Measurements from ENCODE around the gene LCE6A. TPM values are rescaled to one million over a fixed set of nuclear protein-coding genes. Genes with fewer than 3 reads are reported as not detected.

Gene LCE6A
- polyA plus RNA-seq, 1 of the 3 experiments (the other 2 are of a cell fraction), result not detected

DNA sequence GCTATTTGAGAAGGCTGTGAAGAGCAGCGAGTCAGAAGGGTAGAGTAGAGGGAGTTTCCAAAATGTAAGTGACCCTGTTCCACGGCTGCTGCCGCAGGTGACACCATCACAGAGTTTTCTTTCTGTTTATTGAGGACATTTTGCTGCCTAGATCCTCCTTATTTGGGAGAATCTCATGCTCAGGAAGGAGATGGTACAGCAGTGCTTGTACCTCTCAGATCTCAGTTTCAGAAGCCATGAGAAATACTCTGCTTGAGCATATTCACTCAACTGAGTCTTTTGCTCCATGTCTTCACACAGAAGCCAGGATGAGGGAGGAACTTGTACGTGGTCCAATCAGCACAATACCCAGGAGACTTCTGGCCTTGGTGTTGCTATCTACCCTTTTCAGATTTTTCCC, 18.7 kb downstream of the LCE6A start (continued):
- no peak for TF ChIP-seq EZH2phosphoT487 (IDR thresholded peaks at IDR 0.05; ENCODE audit: borderline replicate concordance, low read depth)
- TF ChIP-seq, protein P1, sequence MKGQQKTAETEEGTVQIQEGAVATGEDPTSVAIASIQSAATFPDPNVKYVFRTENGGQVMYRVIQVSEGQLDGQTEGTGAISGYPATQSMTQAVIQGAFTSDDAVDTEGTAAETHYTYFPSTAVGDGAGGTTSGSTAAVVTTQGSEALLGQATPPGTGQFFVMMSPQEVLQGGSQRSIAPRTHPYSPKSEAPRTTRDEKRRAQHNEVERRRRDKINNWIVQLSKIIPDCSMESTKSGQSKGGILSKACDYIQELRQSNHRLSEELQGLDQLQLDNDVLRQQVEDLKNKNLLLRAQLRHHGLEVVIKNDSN (IDR thresholded peaks at IDR 0.05; ENCODE audit: borderline replicate concordance, low read depth), result no peak
- no peak for TF ChIP-seq NRF1 (IDR thresholded peaks at IDR 0.05; ENCODE audit: low read depth, low read length)
- no peak for TF ChIP-seq TEAD4 (IDR thresholded peaks at IDR 0.05; ENCODE audit: borderline replicate concordance, insufficient read depth)
- no peak for TF ChIP-seq FOSL2 (IDR thresholded peaks at IDR 0.05; ENCODE audit: borderline replicate concordance, low read depth)
- no peak for TF ChIP-seq EP300 (IDR thresholded peaks at IDR 0.05; ENCODE audit: borderline replicate concordance in 1 of 2, low read depth in 1 of 2, low read length in 1 of 2)
- no peak for TF ChIP-seq SIN3A (IDR thresholded peaks at IDR 0.05; ENCODE audit: borderline replicate concordance, low read depth, low read length)

DNA sequence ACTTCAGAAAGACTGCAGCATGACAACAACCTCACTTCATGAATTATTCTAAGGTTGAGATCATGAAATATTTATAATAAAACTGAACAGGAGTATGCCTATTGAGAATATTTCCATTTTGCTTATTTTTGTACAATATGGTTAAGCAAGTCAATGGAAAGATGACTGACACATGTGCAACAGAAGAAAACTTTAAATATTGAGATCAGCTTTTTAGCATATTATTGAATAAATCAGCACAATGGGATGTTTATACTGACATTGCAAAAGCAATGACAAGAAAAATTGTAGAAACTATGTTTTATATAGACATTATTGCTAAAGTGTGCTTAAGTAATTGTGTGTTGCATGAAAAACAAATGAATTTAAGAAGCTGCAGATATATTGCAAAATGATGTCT, 21.8 kb downstream of the LCE6A start:
- Histone ChIP-seq H3K36me3 (replicated peaks in 1 of 2; ENCODE audit: control insufficient read depth in 1 of 2, insufficient read depth in 2 of 2, low read length in 1 of 2) (no peaks in the 10 kb centered on the region), H3F3A (replicated peaks; ENCODE audit: insufficient read depth) (no peaks in the 10 kb centered on the region), H3K9me3 (no peaks in the 10 kb centered on the region), H3K9ac (no peak overlapping the region), H3K4me3 (ENCODE audit: low read depth in 2 of 2, low read length in 1 of 2) (no peak overlapping the region), H3K4me2 (no peak overlapping the region), H3K27ac (ENCODE audit: low read depth in 2 of 2, low read length in 1 of 2) (no peak overlapping the region), H4K20me1 (ENCODE audit: insufficient read depth) (no peaks in the 10 kb centered on the region), H2AFZ (ENCODE audit: low read depth) (no peak overlapping the region), H3K27me3 (ENCODE audit: insufficient read depth) (no peaks in the 10 kb centered on the region; the same call in 1 of the 2 replicates), H3K79me2 (ENCODE audit: insufficient read depth) (no peaks in the 10 kb centered on the region), H3K9me2 (no peaks in the 10 kb centered on the region), H3K4me1 (ENCODE audit: control insufficient read depth in 1 of 2, insufficient read depth in 2 of 2, low read depth in 1 of 2, low read length in 1 of 2) (no peaks in the 10 kb centered on the region)
- no peak for DNase-seq
- POLR2A ChIA-PET, result no interaction called here
- TF ChIP-seq, protein P2, sequence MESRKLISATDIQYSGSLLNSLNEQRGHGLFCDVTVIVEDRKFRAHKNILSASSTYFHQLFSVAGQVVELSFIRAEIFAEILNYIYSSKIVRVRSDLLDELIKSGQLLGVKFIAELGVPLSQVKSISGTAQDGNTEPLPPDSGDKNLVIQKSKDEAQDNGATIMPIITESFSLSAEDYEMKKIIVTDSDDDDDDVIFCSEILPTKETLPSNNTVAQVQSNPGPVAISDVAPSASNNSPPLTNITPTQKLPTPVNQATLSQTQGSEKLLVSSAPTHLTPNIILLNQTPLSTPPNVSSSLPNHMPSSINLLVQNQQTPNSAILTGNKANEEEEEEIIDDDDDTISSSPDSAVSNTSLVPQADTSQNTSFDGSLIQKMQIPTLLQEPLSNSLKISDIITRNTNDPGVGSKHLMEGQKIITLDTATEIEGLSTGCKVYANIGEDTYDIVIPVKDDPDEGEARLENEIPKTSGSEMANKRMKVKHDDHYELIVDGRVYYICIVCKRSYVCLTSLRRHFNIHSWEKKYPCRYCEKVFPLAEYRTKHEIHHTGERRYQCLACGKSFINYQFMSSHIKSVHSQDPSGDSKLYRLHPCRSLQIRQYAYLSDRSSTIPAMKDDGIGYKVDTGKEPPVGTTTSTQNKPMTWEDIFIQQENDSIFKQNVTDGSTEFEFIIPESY (IDR thresholded peaks at IDR 0.05; ENCODE audit: borderline replicate concordance, low read depth), result no peak
- TF ChIP-seq, protein P3, sequence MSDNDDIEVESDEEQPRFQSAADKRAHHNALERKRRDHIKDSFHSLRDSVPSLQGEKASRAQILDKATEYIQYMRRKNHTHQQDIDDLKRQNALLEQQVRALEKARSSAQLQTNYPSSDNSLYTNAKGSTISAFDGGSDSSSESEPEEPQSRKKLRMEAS (IDR thresholded peaks at IDR 0.05; ENCODE audit: low read depth), result no peak
- no peak for TF ChIP-seq EP300 (IDR thresholded peaks at IDR 0.05; ENCODE audit: borderline replicate concordance in 1 of 2, low read depth in 1 of 2, low read length in 1 of 2)
- TF ChIP-seq, protein P4, sequence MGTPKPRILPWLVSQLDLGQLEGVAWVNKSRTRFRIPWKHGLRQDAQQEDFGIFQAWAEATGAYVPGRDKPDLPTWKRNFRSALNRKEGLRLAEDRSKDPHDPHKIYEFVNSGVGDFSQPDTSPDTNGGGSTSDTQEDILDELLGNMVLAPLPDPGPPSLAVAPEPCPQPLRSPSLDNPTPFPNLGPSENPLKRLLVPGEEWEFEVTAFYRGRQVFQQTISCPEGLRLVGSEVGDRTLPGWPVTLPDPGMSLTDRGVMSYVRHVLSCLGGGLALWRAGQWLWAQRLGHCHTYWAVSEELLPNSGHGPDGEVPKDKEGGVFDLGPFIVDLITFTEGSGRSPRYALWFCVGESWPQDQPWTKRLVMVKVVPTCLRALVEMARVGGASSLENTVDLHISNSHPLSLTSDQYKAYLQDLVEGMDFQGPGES (IDR thresholded peaks at IDR 0.05; ENCODE audit: low read depth, low read length), result no peak
- no peak for TF ChIP-seq ELF1 (IDR thresholded peaks at IDR 0.05)
- no peak for TF ChIP-seq CHD2 (IDR thresholded peaks at IDR 0.05; ENCODE audit: low read length, partially characterized antibody)
- no peak for TF ChIP-seq EZH2phosphoT487 (IDR thresholded peaks at IDR 0.05; ENCODE audit: borderline replicate concordance, low read depth)
- TF ChIP-seq RAD21 (IDR thresholded peaks at IDR 0.05; ENCODE audit: low read length), result no peak
- TF ChIP-seq, protein P5, sequence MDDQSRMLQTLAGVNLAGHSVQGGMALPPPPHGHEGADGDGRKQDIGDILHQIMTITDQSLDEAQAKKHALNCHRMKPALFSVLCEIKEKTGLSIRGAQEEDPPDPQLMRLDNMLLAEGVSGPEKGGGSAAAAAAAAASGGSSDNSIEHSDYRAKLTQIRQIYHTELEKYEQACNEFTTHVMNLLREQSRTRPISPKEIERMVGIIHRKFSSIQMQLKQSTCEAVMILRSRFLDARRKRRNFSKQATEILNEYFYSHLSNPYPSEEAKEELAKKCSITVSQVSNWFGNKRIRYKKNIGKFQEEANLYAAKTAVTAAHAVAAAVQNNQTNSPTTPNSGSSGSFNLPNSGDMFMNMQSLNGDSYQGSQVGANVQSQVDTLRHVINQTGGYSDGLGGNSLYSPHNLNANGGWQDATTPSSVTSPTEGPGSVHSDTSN (IDR thresholded peaks at IDR 0.05), result no peak
- TF ChIP-seq NFIC (IDR thresholded peaks at IDR 0.05; ENCODE audit: borderline replicate concordance), result no peak
- CTCF ChIA-PET, result no interaction called here
